ENCODE results near the gene SH3PXD2A. TPM values are rescaled to one million over a fixed set of nuclear protein-coding genes. Genes with fewer than 3 reads are reported as not detected.

The SH3PXD2A gene
- total RNA-seq, 4 donors from 2014 or later, result 6.2 to 16.8 (median 11.4) TPM

DNA sequence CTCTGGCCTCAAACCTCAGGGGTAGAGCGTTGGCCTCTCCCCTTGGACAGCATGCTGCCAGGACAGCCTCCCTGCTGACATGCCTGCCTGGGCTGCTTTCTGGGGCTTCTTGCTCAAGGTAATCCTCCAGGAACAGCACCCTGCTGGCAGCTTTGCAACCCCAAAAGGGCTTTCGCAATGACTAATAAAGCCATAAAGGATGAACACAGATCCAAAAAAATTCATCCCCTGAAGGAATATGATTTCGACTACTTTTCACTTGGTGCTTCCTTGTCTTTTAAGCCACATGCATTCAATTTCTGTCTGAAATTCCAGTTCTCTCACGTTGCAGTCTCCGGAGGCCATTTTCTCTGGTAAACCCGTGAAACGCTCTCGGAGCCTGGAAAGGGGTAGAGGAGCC is 15.1 kb upstream of the SH3PXD2A start:
- Histone ChIP-seq H3K27me3 (no peaks in the 10 kb centered on the region), H3K9me3 (no peaks in the 10 kb centered on the region), H3K4me3 (no peak overlapping the region), H3K36me3 (no peaks in the 10 kb centered on the region), H3K27ac (no peak overlapping the region), H3K4me1 (no peaks in the 10 kb centered on the region)
- DNase-seq (no peak), ATAC-seq (no peak)
- TF ChIP-seq, protein P1, sequence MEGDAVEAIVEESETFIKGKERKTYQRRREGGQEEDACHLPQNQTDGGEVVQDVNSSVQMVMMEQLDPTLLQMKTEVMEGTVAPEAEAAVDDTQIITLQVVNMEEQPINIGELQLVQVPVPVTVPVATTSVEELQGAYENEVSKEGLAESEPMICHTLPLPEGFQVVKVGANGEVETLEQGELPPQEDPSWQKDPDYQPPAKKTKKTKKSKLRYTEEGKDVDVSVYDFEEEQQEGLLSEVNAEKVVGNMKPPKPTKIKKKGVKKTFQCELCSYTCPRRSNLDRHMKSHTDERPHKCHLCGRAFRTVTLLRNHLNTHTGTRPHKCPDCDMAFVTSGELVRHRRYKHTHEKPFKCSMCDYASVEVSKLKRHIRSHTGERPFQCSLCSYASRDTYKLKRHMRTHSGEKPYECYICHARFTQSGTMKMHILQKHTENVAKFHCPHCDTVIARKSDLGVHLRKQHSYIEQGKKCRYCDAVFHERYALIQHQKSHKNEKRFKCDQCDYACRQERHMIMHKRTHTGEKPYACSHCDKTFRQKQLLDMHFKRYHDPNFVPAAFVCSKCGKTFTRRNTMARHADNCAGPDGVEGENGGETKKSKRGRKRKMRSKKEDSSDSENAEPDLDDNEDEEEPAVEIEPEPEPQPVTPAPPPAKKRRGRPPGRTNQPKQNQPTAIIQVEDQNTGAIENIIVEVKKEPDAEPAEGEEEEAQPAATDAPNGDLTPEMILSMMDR (IDR thresholded peaks at IDR 0.05 in 4 of 5, conservative IDR thresholded peaks at IDR 0.05 in 1 of 5), result no peak
- no peak for TF ChIP-seq POLR2A (IDR thresholded peaks at IDR 0.05)
- in situ Hi-C loops (cut with MboI; ENCODE audit: low sequenced_read_pairs in 4 of 4) (loop anchor here in 1 of 4 donors (25.0 kb wide), 1 partner anchor 283 kb away; no protein-coding TSS in a partner anchor), intact Hi-C loops (cut with DNase I; ENCODE audit: low total_unique reads) (no loop called here)

DNA sequence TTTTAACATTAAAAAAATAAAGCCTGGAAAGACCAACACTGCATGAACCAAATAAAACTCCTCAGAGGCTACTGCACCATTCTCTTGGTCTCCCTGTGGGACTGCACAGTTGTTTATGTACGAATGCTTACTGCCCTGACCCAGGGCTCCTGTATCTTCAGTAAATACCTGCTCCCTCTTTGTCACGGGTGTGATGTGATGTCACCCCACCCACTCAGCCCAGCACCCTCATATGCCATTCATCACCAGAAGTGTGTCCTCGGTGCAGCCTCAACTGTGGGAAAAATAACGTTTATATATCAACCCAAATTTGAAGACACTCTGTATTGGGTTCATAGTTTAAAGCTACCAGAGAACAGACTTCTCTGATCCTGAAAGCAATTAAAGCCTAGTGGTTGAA is 14.0 kb upstream of the SH3PXD2A start:
- in situ Hi-C loops (cut with MboI; ENCODE audit: low sequenced_read_pairs in 4 of 4), result loop anchor here in 1 of 4 donors (25.0 kb wide), 1 partner anchor 282 kb away; no protein-coding TSS in a partner anchor

DNA sequence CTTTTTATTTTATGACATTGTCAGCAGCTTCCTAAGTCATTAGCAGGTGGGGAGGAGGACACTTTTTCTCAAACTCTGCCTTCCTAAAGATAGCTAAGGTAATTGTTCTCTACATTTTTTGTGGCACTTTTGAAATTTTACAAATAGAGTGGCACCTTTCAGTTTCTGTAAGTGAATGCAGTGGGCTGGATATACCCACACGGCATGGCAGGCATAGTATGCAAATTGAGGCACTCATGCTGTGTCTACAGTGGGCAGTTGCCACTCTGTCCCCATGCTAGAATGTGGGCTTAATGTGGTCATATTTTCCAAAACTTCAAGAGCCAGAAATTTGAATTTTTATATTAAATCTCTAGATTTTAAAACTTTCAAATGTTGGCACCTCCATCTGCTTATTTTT is 12.8 kb upstream of the SH3PXD2A start:
- H3K36me3 ChIP-seq, result no peaks in the 10 kb centered on the region
- no peak overlapping the region for H3K27ac ChIP-seq
- no peak overlapping the region for H3K4me3 ChIP-seq
- no peak for TF ChIP-seq POLR2A (IDR thresholded peaks at IDR 0.05)
- TF ChIP-seq, protein P1 (IDR thresholded peaks at IDR 0.05 in 4 of 5, conservative IDR thresholded peaks at IDR 0.05 in 1 of 5), result no peak
- no peak for ATAC-seq
- in situ Hi-C loops (cut with MboI; ENCODE audit: low sequenced_read_pairs in 4 of 4), result loop anchor here in 1 of 4 donors (25.0 kb wide), 1 partner anchor 281 kb away; no protein-coding TSS in a partner anchor
- no peaks in the 10 kb centered on the region for H3K27me3 ChIP-seq
- no peaks in the 10 kb centered on the region for H3K9me3 ChIP-seq
- intact Hi-C loops (cut with DNase I; ENCODE audit: low total_unique reads), result no loop called here
- H3K4me1 ChIP-seq, result no peaks in the 10 kb centered on the region
- no peak for DNase-seq

More for the DNA sequence above, 14.0 kb upstream of the SH3PXD2A start:
- H3K4me1 ChIP-seq, result no peaks in the 10 kb centered on the region
- no peaks in the 10 kb centered on the region for H3K9me3 ChIP-seq
- no peaks in the 10 kb centered on the region for H3K27me3 ChIP-seq
- H3K27ac ChIP-seq, result no peak overlapping the region
- no peak for TF ChIP-seq POLR2A (IDR thresholded peaks at IDR 0.05)
- TF ChIP-seq, protein P1 (IDR thresholded peaks at IDR 0.05 in 4 of 5, conservative IDR thresholded peaks at IDR 0.05 in 1 of 5), result no peak
- no peaks in the 10 kb centered on the region for H3K36me3 ChIP-seq
- ATAC-seq (no peak), DNase-seq (no peak)
- no peak overlapping the region for H3K4me3 ChIP-seq
- intact Hi-C loops (cut with DNase I; ENCODE audit: low total_unique reads), result no loop called here

DNA sequence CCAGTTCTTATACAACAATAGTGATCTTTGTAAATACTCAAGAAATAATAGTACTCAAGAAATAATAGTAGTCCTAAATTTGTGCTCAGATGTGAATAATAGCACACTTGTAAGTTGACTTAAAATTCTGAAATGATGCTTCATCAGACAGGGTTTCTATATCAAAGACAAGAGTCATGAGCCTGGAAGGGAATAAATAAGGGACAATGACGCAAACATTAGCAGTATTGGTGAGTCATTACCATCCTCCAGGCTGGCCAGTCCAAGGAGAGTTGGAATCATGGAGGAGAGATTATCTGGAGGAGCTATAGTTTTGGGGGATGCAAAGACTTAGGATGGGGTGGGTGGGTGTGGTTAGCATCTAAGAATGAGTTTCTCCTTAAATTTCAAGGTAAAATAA is 6.1 kb upstream of the SH3PXD2A start:
- ATAC-seq (no peak), DNase-seq (no peak)
- Histone ChIP-seq H3K36me3 (no peaks in the 10 kb centered on the region), H3K27ac (no peak overlapping the region), H3K9me3 (no peaks in the 10 kb centered on the region), H3K27me3 (no peaks in the 10 kb centered on the region), H3K4me1 (no peaks in the 10 kb centered on the region), H3K4me3 (no peak overlapping the region)
- intact Hi-C loops (cut with DNase I; ENCODE audit: low total_unique reads) (no loop called here), in situ Hi-C loops (cut with MboI; ENCODE audit: low sequenced_read_pairs in 4 of 4) (loop anchor here (5.0 to 25.0 kb wide), 2 partner anchors 149 to 274 kb away; no protein-coding TSS in a partner anchor)
- no peak for TF ChIP-seq POLR2A (IDR thresholded peaks at IDR 0.05)
- TF ChIP-seq, protein P1 (IDR thresholded peaks at IDR 0.05 in 4 of 5, conservative IDR thresholded peaks at IDR 0.05 in 1 of 5), result no peak

All from gastrocnemius medialis (tissue), 4 donors.